ENCODE results near the gene CCDC154. TPM values are rescaled to one million over a fixed set of nuclear protein-coding genes. Genes with fewer than 3 reads are reported as not detected.

CCDC154 gene
- total and polyA plus RNA-seq, 2 experiments from 2014 or later, result 0.31 TPM; not detected in 1

GRCh38 chr16:1403733-1404132 is 40.6 kb downstream of the CCDC154 start:
- Mint-ChIP-seq H3K27ac (no peak overlapping the region), H3K27me3 (ENCODE audit: insufficient read depth, low read depth, poor library complexity) (peaks cover 18% of the 10 kb centered on the region), H3K4me1 (no peaks in the 10 kb centered on the region), H3K4me3 (no peak overlapping the region), H3K36me3 (ENCODE audit: low read depth) (peaks cover 10% of the 10 kb centered on the region; the same call in 2 of the 3 replicates), H3K9me3 (no peaks in the 10 kb centered on the region)
- Histone ChIP-seq H3K27me3 (ENCODE audit: insufficient read depth) (no peaks in the 10 kb centered on the region), H3K27ac (ENCODE audit: low read depth) (no peak overlapping the region), H3K79me2 (replicated peaks; ENCODE audit: insufficient read depth) (peaks cover 22% of the 10 kb centered on the region), H3K36me3 (ENCODE audit: insufficient read depth) (no peaks in the 10 kb centered on the region), H4K20me1 (replicated peaks; ENCODE audit: insufficient read depth) (peaks cover 12% of the 10 kb centered on the region), H2AFZ (no peak overlapping the region), H3K9me2 (ENCODE audit: insufficient read depth) (no peaks in the 10 kb centered on the region), H3F3A (replicated peaks; ENCODE audit: low read depth) (no peaks in the 10 kb centered on the region), H3K4me3 (no peak overlapping the region), H3K4me2 (no peak overlapping the region), H3K4me1 (ENCODE audit: insufficient read depth) (no peaks in the 10 kb centered on the region)
- ATAC-seq (no peak), DNase-seq (ENCODE audit: low spot score) (no peak)
- TF ChIP-seq CTCF (conservative IDR thresholded peaks at IDR 0.05; ENCODE audit: low read depth in 2 of 2) (no peak), EZH2phosphoT487 (IDR thresholded peaks at IDR 0.05; ENCODE audit: unreplicated experiment) (no peak), POLR2AphosphoS5 (IDR thresholded peaks at IDR 0.05; ENCODE audit: low read depth) (no peak), ZNF331 (CRISPR knock-in tag; IDR thresholded peaks at IDR 0.05; ENCODE audit: low read depth) (no peak), NANOG (IDR thresholded peaks at IDR 0.05; ENCODE audit: borderline replicate concordance) (no peak), EZH2 (IDR thresholded peaks at IDR 0.05; ENCODE audit: low read depth, unreplicated experiment) (no peak), CREB1 (CRISPR knock-in tag; IDR thresholded peaks at IDR 0.05; ENCODE audit: low read depth) (no peak), REST (IDR thresholded peaks at IDR 0.05; ENCODE audit: unreplicated experiment) (no peak)

GRCh38 chr16:1403036-1403435 is 41.3 kb downstream of the CCDC154 start:
- Mint-ChIP-seq H3K27ac (no peak overlapping the region), H3K4me3 (no peak overlapping the region), H3K4me1 (no peaks in the 10 kb centered on the region; the same call in 2 of the 3 replicates), H3K36me3 (ENCODE audit: low read depth) (peaks cover 14% of the 10 kb centered on the region; the same call in 2 of the 3 replicates), H3K9me3 (no peaks in the 10 kb centered on the region), H3K27me3 (ENCODE audit: insufficient read depth, low read depth, poor library complexity) (peaks cover 20% of the 10 kb centered on the region)
- Histone ChIP-seq H3K27me3 (ENCODE audit: insufficient read depth) (no peaks in the 10 kb centered on the region), H3K9me2 (ENCODE audit: insufficient read depth) (no peaks in the 10 kb centered on the region), H3K4me1 (ENCODE audit: insufficient read depth) (no peaks in the 10 kb centered on the region), H4K20me1 (replicated peaks; ENCODE audit: insufficient read depth) (peaks cover 12% of the 10 kb centered on the region), H2AFZ (no peak overlapping the region), H3K79me2 (replicated peaks; ENCODE audit: insufficient read depth) (peaks cover 18% of the 10 kb centered on the region), H3K4me2 (no peak overlapping the region), H3F3A (replicated peaks; ENCODE audit: low read depth) (no peaks in the 10 kb centered on the region), H3K36me3 (ENCODE audit: insufficient read depth) (no peaks in the 10 kb centered on the region), H3K4me3 (no peak overlapping the region), H3K27ac (ENCODE audit: low read depth) (no peak overlapping the region)
- DNase-seq (ENCODE audit: low spot score) (no peak), ATAC-seq (no peak)
- TF ChIP-seq STAT1 (IDR thresholded peaks at IDR 0.05; ENCODE audit: unreplicated experiment) (no peak), CREB1 (CRISPR knock-in tag; IDR thresholded peaks at IDR 0.05; ENCODE audit: low read depth) (no peak), NANOG (IDR thresholded peaks at IDR 0.05; ENCODE audit: borderline replicate concordance) (no peak), EZH2 (IDR thresholded peaks at IDR 0.05; ENCODE audit: low read depth, unreplicated experiment) (no peak), ZNF114 (CRISPR knock-in tag; IDR thresholded peaks at IDR 0.05) (no peak), EZH2phosphoT487 (IDR thresholded peaks at IDR 0.05; ENCODE audit: unreplicated experiment) (no peak), CTCF (conservative IDR thresholded peaks at IDR 0.05; ENCODE audit: low read depth in 2 of 2) (no peak), REST (IDR thresholded peaks at IDR 0.05; ENCODE audit: unreplicated experiment) (no peak), POLR2AphosphoS5 (IDR thresholded peaks at IDR 0.05; ENCODE audit: low read depth) (no peak), ZNF331 (CRISPR knock-in tag; IDR thresholded peaks at IDR 0.05; ENCODE audit: low read depth) (no peak), JUNB (IDR thresholded peaks at IDR 0.05; ENCODE audit: unreplicated experiment) (no peak)

Data from GM23338 (cell line).